T-helper 1 cell treated with Interleukin-12 subunit alpha and Interleukin-12 subunit beta and Interleukin-4 antibody, amounts not matched to agents 30 μg/mL and 1 μg/mL, for 36 hours (primary cell): ENCODE measurements around the gene ASB6.

ENCODE experiments used
- H3K27ac Mint-ChIP-seq: one replicate; pipeline ENCODE4 v1.8.0; 2021; ENCODE audit warnings: mild to moderate bottlenecking, mixed read lengths
- H3K27me3 Mint-ChIP-seq: one replicate; pipeline ENCODE4 v1.8.0; 2021; ENCODE audit warnings: low read depth, mixed read lengths
- H3K36me3 Mint-ChIP-seq: one replicate; pipeline ENCODE4 v1.8.0; 2021; ENCODE audit warnings: low read depth, mixed read lengths
- H3K4me1 Mint-ChIP-seq: one replicate; pipeline ENCODE4 v1.8.0; 2021; ENCODE audit warnings: low read depth, mixed read lengths
- H3K4me3 Mint-ChIP-seq: one replicate; pipeline ENCODE4 v1.8.0; 2021; ENCODE audit warnings: mild to moderate bottlenecking, moderate library complexity, mixed read lengths
- H3K9me3 Mint-ChIP-seq: one replicate; pipeline ENCODE4 v1.8.0; 2021; ENCODE audit warnings: mixed read lengths

Gene ASB6

DNA sequence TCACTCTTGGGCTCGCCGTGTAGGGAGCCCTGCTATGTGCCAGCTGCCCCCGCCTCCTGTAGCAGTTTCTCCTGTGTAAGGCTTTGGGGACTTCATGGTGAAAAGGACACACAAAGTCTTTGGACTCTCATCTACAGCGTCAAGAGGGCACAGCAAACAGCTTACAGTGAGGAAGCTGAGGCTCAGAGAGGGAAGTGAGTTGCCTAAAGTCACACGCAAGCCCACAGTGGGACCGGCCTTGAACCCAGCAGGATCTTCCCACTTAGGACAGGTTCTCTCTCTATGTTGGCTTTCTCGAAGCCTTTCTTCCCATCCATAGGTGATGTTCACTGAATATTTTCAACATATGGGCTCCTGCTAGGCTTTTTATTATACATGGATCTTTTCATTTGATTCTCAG lies 13.7 kb upstream of the ASB6 start:
- Mint-ChIP-seq H3K27ac (no peak overlapping the region), H3K4me1 (no peaks in the 10 kb centered on the region), H3K9me3 (no peaks in the 10 kb centered on the region), H3K27me3 (no peaks in the 10 kb centered on the region), H3K36me3 (no peaks in the 10 kb centered on the region), H3K4me3 (no peak overlapping the region)

DNA sequence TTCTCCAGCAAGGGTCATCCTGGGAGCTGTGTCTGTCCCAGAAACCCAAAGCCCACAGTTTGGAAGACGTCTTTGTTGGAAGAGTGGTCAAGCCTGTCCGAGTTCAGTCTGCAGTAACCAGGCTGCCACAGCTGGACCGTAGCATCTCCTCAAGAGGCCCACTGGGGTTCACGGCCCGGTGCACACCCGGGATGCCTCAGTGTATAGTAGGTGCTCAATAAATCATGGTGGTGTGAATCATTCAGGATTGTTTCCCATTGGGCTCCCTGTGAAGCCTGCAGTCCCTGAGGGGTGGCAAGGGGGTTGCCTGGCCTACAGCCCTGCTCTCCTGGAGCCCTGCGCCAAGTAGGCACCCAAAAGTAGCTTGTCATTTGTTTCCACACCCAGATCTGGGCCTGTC lies 13.2 kb upstream of the ASB6 start:
- Mint-ChIP-seq H3K27me3 (no peaks in the 10 kb centered on the region), H3K27ac (no peak overlapping the region), H3K4me3 (no peak overlapping the region), H3K36me3 (no peaks in the 10 kb centered on the region), H3K9me3 (no peaks in the 10 kb centered on the region), H3K4me1 (peaks cover 1% of the 10 kb centered on the region)

DNA sequence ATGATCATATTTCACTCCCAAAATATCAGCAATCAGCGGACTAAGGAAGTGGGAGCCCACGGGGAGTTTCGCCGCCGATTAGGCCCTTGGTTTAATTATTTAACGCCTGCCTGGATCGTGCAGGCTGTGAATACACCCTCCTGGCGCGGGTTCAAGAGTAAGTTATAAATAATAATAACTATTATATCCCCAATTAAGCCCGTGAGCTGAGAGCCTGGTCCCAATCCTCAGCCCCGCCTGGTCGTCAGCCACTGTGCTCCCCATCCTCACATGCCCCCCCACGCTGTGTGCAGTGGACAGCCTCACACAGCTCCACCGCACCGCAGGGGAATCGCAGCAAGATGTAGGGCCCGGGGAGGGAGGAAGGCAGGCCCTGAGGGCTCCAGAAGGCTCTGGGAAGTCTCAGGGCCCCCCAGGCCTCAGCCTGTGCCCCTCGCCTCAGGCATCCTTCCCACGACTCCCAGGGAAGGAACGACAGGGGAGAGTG lies 12.6 kb upstream of the ASB6 start:
- Mint-ChIP-seq H3K27me3 (no peaks in the 10 kb centered on the region), H3K4me3 (no peak overlapping the region), H3K36me3 (no peaks in the 10 kb centered on the region), H3K4me1 (peaks cover 2% of the 10 kb centered on the region), H3K9me3 (no peaks in the 10 kb centered on the region), H3K27ac (no peak overlapping the region)

DNA sequence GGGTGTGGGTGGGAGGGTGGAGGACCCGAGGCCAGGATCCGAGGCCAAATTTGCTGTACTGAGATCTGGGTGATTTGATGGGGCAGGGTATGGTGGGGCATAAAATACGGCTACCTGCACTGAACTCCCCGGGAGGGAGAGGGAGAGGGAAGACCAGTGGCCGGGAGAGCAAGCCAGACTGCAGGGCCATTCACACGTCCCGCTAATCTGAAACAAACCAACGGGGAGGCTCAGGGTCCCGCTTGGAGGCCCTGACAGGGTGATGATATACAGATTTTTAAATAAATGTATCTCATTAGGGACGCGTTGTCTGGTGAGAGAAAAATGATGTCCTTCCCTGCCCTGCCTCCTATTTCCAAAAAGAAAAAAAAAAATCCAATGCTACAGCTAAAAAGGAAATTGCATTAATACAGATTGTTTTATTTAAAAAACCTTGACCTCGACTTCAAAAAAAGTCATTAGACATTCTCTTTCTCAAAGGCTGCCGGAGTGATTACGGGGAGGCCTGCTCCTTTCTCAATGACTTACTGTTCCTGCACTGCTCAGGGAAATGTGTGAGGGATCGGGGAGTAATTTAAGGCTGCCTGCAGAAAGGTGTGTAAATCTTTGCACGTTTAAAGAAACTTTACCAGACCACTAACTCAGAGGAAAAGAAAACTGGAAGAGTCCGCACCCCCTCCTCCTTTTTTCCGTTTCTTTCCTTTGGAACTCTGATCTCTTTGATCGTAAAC lies 12.0 kb upstream of the ASB6 start:
- H3K27me3 Mint-ChIP-seq, result no peaks in the 10 kb centered on the region
- no peak overlapping the region for H3K27ac Mint-ChIP-seq
- peaks cover 2% of the 10 kb centered on the region for H3K4me1 Mint-ChIP-seq
- no peaks in the 10 kb centered on the region for H3K36me3 Mint-ChIP-seq
- H3K4me3 Mint-ChIP-seq, result no peak overlapping the region
- H3K9me3 Mint-ChIP-seq, result no peaks in the 10 kb centered on the region

DNA sequence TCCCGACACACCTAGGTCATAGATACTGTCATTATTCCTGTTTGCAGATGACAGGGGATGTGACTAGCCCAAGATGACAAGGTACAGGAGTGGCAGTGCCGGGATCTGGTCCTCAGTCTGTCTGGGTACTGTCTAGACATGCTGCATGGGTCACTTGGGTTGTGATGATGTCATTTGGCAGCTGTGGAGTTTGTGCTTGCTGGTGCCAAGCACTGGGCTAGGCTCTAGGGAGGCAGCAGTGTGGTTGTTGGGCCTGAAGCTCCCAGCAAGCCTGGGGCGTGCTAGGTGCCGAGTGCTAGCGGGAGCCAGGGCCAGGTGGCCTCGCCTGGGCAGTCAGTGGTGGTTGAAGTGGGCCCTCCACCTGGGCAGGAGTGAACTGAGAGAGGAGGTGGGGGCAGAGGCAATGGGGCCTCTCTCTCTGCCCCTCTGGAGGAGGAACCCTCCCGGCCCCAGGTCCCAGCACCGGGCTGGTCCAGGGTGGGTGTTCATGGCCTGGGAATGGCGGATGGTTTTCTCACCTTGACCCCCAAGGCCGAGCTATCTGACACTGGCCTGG lies 8.8 kb upstream of the ASB6 start:
- H3K36me3 Mint-ChIP-seq, result no peaks in the 10 kb centered on the region
- H3K4me1 Mint-ChIP-seq, result peaks cover 2% of the 10 kb centered on the region
- H3K4me3 Mint-ChIP-seq, result no peak overlapping the region
- H3K27ac Mint-ChIP-seq, result no peak overlapping the region
- H3K27me3 Mint-ChIP-seq, result no peaks in the 10 kb centered on the region
- no peaks in the 10 kb centered on the region for H3K9me3 Mint-ChIP-seq

DNA sequence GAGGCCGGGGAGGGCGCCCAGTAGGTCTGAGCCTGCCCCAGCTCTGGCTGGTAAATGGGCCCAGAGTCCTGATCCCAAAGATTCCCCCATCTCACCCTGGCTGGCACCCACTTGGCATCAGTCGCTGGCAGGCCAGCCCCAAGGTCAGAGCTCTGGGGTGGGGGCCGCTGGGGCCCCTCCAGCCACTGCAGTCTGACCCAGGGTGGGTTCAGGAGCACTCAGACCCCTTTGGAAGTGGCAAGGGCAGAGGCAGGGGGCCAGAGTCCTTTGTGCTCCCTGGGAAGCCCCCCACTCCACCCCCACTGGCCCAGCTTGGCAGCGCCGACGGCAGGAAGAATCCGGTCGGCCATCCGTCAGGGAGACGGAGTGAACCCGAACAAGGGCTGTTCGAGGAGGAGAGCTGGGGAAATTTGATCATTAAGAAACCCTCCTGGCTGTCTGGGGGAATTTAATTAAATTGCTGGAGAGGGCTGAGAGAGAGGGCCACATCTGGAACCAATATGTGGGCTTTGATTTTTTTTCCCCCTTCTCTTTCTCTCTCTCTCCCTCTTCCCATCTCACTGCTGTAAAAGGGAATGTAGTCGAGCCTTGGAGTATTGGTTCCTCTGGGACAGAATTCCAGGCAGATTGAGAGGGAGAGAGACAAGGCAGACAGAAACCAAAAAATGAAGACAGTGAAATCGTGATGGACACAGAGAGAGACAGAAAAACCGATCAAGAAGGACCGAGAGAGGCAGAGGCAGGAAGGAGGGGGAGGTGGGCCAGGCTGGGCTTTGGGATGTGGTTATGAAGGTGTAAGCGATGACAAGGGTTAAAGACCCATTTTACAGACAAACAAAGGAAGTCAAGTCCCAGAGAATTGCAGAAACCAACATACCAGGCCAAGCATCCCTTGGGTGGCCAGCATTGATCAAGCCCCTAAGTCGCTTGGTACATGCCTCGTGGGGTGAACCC lies 8.1 kb upstream of the ASB6 start:
- Mint-ChIP-seq H3K27ac (no peak overlapping the region), H3K27me3 (no peaks in the 10 kb centered on the region), H3K4me1 (peaks cover 2% of the 10 kb centered on the region), H3K9me3 (no peaks in the 10 kb centered on the region), H3K4me3 (no peak overlapping the region), H3K36me3 (no peaks in the 10 kb centered on the region)

DNA sequence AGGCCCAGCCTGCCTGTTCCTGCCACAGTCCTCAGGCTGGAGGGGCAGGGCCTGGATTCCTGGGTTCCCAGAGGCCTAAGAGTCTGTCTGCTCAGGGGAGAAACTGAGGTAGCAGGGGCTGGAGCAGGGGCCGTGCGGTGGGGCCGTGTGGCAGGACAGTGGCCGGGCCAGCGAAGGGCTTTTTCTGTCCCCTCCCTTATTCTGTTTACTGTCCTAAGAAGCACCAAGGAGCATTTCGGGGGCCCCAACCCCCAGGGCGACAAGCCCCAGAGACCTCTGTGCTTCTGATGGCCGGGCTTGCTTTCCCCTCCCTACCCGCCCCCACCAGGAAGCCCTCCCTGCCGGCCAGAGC lies 6.8 kb upstream of the ASB6 start:
- Mint-ChIP-seq H3K4me3 (no peak overlapping the region), H3K4me1 (peaks cover 2% of the 10 kb centered on the region), H3K27me3 (no peaks in the 10 kb centered on the region), H3K36me3 (no peaks in the 10 kb centered on the region), H3K27ac (no peak overlapping the region), H3K9me3 (no peaks in the 10 kb centered on the region)

DNA sequence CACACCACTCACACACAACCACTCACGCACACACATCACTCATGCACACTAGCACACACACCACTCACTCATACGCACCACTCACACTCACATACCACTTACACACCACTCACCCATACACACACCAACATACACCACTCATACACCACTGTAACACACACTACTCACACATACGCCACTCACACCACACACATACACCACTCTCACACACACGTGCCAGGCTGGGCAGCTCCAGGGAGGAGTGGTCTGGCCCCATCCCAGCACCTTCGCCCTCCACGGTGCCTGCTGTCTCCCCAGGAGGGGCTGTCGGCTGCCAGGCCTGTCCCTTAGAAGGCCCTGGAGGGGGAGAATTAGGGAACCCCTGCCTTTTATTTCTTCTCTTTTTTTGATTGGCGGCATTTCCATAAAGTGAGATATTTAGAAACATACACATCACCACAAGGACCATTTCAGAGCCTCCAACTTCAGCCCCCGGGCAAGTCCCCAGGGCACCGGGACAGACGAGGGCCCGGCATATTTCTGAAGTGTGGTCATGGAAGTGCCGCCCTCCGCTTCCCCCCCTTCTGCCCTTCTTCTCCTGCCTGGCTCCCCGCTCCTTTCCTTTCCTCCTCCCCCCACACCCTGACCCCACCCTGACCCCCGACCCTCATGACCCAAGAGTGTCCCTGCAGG lies 6.3 kb upstream of the ASB6 start:
- no peaks in the 10 kb centered on the region for H3K27me3 Mint-ChIP-seq
- H3K36me3 Mint-ChIP-seq, result no peaks in the 10 kb centered on the region
- no peak overlapping the region for H3K27ac Mint-ChIP-seq
- no peaks in the 10 kb centered on the region for H3K9me3 Mint-ChIP-seq
- peaks cover 2% of the 10 kb centered on the region for H3K4me1 Mint-ChIP-seq
- H3K4me3 Mint-ChIP-seq, result no peak overlapping the region

DNA sequence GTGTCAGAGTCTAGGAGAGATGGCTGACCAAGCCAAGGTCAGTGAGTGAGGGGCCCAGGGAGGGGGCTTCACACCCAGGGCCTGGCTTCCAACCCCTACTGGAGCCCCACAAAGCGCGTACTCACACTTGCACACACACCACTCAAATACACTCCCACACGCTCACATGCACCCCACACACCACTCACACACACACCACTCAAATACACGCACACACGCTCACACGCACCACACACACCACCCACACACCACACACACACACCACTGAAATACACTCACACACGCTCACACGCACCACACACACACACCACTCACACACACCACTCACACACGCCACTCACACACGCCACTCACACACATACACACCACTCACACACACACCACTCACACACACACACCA lies 5.7 kb upstream of the ASB6 start:
- Mint-ChIP-seq H3K4me1 (peaks cover 2% of the 10 kb centered on the region), H3K9me3 (no peaks in the 10 kb centered on the region), H3K4me3 (no peak overlapping the region), H3K36me3 (no peaks in the 10 kb centered on the region), H3K27ac (no peak overlapping the region), H3K27me3 (no peaks in the 10 kb centered on the region)

DNA sequence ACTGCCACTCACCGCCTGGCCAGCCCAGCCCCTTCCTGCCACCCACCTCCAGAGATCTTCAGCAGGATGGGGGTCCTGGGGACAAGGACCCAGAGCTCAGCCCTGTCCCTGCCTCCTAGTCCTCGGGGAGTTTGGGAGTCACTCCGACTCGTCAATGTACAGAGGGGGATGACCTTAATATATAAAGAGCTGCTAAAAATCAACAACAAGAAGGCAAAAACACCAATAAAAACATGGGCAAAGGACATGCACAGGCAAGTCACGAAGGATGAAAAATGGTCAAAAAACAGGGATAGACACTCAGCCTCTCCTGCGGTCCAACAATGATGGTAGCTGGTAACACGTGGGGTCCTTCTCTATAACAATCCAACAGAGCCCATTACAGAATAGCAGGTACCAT lies 4.7 kb upstream of the ASB6 start:
- Mint-ChIP-seq H3K4me3 (no peak overlapping the region), H3K9me3 (no peaks in the 10 kb centered on the region), H3K36me3 (no peaks in the 10 kb centered on the region), H3K4me1 (peaks cover 2% of the 10 kb centered on the region), H3K27ac (no peak overlapping the region), H3K27me3 (no peaks in the 10 kb centered on the region)

DNA sequence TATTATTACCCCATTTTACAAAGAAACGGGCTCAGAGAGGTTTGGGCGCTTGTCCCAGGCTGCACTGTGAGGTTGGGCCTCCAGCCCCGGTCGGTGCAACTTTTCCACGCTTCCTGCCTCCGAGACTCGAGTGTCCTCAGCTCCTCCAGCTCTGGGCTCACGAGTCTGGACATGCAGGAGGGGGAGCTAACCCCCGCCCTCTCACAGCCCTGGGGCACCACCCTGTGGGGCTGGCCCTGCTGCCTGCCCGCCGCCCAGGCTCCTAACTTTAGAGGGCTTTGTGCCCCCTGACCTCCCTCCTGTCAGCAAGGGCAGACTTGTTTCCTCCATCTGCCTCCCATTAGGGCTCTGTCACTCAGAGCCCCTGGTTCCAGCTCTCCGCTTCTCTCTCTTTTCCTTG lies 4.3 kb upstream of the ASB6 start:
- H3K9me3 Mint-ChIP-seq, result no peaks in the 10 kb centered on the region
- H3K36me3 Mint-ChIP-seq, result no peaks in the 10 kb centered on the region
- peaks cover 3% of the 10 kb centered on the region for H3K4me1 Mint-ChIP-seq
- H3K27ac Mint-ChIP-seq, result no peak overlapping the region
- no peak overlapping the region for H3K4me3 Mint-ChIP-seq
- H3K27me3 Mint-ChIP-seq, result no peaks in the 10 kb centered on the region

DNA sequence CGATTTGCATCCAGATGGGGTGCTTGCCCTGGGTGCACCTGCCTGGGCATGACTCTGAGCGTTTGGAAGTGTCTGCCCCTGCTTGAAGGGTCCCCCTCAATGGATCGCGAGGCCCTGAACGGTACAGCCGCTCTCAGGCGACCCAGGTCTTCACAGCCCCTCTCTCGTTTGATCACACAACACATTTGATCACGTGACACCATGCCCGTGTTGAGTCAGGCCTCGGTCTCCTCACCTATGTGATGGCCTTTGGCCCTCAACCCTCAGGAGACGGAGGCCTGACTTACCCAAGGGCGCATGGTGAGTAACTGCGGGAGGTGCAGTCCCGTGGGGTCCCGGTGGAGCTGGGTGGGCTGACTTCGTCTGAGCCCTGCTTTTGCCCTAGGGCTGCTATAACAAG lies 3.0 kb upstream of the ASB6 start:
- no peak overlapping the region for H3K4me3 Mint-ChIP-seq
- no peak overlapping the region for H3K27ac Mint-ChIP-seq
- no peaks in the 10 kb centered on the region for H3K27me3 Mint-ChIP-seq
- no peaks in the 10 kb centered on the region for H3K9me3 Mint-ChIP-seq
- no peaks in the 10 kb centered on the region for H3K36me3 Mint-ChIP-seq
- peaks cover 8% of the 10 kb centered on the region for H3K4me1 Mint-ChIP-seq

DNA sequence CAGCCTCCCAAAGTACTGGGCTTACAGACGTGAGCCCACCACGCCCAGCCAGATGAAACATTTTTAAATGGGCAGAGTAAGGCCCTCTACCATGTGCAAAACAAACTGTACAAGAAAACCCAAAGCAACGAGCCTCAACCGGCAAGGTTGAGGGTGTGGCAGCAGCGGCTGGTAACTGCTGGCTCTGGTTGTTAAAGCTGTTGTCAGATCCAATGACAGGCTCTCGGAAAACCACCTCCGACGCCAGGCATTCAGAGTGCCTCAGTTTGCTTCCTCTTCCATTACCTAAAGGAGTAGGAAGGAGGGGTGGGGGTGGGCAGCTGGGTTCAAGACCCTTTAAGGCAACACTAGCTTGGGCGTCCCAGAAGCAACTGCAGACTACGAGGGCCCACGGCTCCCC lies 2.4 kb upstream of the ASB6 start:
- no peaks in the 10 kb centered on the region for H3K9me3 Mint-ChIP-seq
- H3K4me3 Mint-ChIP-seq, result no peak overlapping the region
- no peak overlapping the region for H3K27ac Mint-ChIP-seq

DNA sequence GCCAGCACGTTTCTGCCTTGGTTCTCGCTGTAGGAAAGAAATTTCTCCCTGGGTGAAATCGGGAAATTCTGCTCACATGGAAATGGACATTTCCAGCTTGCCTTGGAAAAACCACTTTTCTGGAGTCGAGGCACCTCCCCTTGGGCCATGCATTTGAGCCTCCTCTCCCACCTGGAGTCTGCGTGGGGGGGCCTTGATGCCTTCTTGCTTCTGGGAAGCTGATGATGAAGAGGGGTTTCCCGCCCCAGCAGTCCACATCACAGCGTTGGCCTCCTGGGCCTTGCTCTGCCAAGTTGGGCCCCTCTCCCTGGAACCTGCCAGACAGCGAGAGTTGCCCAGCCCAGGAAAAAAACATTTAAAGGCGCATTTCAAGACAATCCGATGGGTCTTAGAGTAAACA lies 1.8 kb upstream of the ASB6 start:
- no peaks in the 10 kb centered on the region for H3K27me3 Mint-ChIP-seq
- peaks cover 8% of the 10 kb centered on the region for H3K4me1 Mint-ChIP-seq
- no peak overlapping the region for H3K27ac Mint-ChIP-seq
- H3K9me3 Mint-ChIP-seq, result no peaks in the 10 kb centered on the region
- H3K4me3 Mint-ChIP-seq, result no peak overlapping the region
- peaks cover 2% of the 10 kb centered on the region for H3K36me3 Mint-ChIP-seq

More for the DNA sequence above, 2.4 kb upstream of the ASB6 start:
- peaks cover 1% of the 10 kb centered on the region for H3K36me3 Mint-ChIP-seq
- no peaks in the 10 kb centered on the region for H3K27me3 Mint-ChIP-seq
- peaks cover 8% of the 10 kb centered on the region for H3K4me1 Mint-ChIP-seq
